Activated naive CD4-positive, alpha-beta T cell treated with anti-CD3 and anti-CD28 coated beads, Interleukin-2, amount 50 U/mL, for 72 hours (primary cell): ENCODE results near the gene TAS2R30. TPM values are rescaled to one million over a fixed set of nuclear protein-coding genes. Genes with fewer than 3 reads are reported as not detected.

Experiments
- ATAC-seq, 2 donors: fragments of 150-1000 bp; cut with Tn5 transposase; 2 replicates each; pipeline ENCODE4 v1.10.0; 2021; ENCODE audit warnings: mild to moderate bottlenecking in 2 of 2, moderate library complexity in 2 of 2
- DNase-seq, 2 donors: peaks; one replicate each; pipeline ENCODE4 v3.0.0; 2021 to 2022; ENCODE audit warnings: low spot score in 2 of 2
- H3K27ac Mint-ChIP-seq, 2 donors: one replicate each; pipeline ENCODE4 v1.8.0; 2022; ENCODE audit warnings: mild to moderate bottlenecking in 2 of 2, mixed read lengths in 2 of 2
- H3K36me3 Mint-ChIP-seq, 2 donors: one replicate each; pipeline ENCODE4 v1.8.0; 2022; ENCODE audit warnings: mixed read lengths in 2 of 2
- H3K9me3 Mint-ChIP-seq, 2 donors: one replicate each; pipeline ENCODE4 v1.8.0; 2022; ENCODE audit warnings: mixed read lengths in 2 of 2
- total RNA-seq, 2 donors: library from RNA; stranded (reverse); gene quantifications; one replicate each; pipeline ENCODE4 v1.2.3, GENCODE V29; 2022

Gene TAS2R30, protein sequence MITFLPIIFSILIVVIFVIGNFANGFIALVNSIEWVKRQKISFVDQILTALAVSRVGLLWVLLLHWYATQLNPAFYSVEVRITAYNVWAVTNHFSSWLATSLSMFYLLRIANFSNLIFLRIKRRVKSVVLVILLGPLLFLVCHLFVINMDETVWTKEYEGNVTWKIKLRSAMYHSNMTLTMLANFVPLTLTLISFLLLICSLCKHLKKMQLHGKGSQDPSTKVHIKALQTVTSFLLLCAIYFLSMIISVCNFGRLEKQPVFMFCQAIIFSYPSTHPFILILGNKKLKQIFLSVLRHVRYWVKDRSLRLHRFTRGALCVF
- total RNA-seq, result 1 to 10 TPM; 2.9 to 3.9 TPM

DNA sequence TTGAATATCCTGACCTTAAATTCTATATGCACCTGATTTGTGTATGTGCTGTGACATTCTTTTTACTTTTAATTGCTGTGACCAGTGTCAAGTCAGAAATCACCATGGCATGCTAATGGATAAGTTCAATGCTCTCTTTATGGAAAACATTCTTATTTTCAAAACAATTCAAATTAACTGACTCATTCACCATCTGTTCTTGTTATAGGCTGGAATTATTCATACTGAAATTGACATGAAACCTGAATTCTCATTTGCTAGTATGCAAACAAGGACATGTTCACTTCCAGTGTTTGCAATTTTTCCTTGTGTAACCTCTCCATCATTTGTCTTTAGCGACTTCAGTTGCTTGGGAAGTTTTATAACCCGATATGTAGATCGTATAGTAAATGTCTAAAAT, at the start of gene TAS2R30:
Gene TAS2R30, minus strand, starts transcription at position 340 of the 400 bp plus-strand sequence. CDS start 400 bp downstream, outside the sequence.
- Mint-ChIP-seq H3K9me3 (peaks cover 0 to 5% of the 10 kb centered on the region in 2 donors), H3K27ac (peak within 1 kb of the TSS in 1 of 2 donors; percentile 29), H3K36me3 (peaks cover 11 to 14% of the 10 kb centered on the region in 2 donors)
- DNase-seq (no peak), ATAC-seq (peak in 1 of 2 donors; percentile 55)

DNA sequence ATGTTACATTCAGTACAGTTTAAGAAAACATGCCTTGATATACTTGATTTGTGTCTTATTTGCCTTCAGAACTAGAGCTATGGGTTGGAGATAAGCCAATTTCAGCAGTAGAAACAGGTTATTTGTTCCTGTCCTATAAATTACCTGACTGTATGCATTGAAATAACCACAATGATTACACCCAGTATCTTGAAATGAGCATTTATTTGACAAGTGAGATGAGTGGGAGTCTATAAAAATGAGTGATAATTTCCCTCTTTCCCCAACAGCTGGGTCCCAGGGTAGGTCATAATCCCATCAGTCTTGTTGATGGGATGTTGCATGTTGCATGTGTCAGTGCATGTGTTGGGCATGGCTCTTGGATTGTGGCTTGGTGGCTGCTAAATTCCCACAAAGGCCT, 48.6 kb upstream of the TAS2R30 start:
- ATAC-seq (peak in 1 of 2 donors; percentile 90), DNase-seq (no peak)
- H3K36me3 Mint-ChIP-seq, result no peaks in the 10 kb centered on the region
- H3K27ac Mint-ChIP-seq, result no peak overlapping the region
- no peaks in the 10 kb centered on the region for H3K9me3 Mint-ChIP-seq

DNA sequence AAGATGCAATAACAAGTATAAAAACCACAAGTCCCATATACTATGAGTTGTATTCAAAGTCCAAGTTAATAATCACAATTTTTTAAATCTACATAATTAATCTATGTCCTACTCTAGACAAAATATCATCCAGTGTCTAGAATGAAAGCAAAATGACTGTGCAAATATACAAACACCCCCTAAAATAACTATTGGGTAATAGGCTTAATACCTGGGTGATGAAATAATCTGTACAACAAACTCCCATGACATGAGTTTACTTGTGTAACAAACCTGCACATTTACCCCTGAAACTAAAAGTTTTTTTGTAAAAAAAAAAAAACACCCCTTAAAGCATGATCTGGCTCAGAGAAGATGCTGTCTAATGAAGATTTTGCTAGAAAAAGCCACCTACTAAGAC, 48.1 kb upstream of the TAS2R30 start:
- no peak for DNase-seq
- no peak for ATAC-seq
- Mint-ChIP-seq H3K36me3 (no peaks in the 10 kb centered on the region), H3K9me3 (no peaks in the 10 kb centered on the region), H3K27ac (no peak overlapping the region)

DNA sequence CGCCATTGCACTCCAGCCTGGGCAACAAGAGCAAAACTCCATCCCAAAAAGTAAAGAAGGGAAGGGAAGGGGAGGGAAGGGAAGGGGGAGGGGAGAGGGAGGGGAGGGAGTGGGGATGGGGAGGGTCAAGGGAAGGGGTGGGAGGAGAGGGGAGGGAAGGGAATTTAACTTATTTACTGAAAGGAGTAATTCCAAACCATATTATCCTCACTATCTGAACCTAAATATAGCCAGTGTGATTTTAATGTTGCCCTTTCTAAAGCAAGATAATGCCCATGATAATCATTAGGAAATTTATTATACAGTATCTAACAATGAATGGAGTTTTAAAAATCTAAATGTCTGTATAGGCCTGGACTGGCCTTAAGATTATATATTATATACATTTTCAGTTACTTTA, 43.8 kb upstream of the TAS2R30 start:
- DNase-seq (no peak), ATAC-seq (no peak)
- Mint-ChIP-seq H3K9me3 (no peaks in the 10 kb centered on the region), H3K27ac (no peak overlapping the region), H3K36me3 (peaks cover 3 to 13% of the 10 kb centered on the region in 2 donors)

DNA sequence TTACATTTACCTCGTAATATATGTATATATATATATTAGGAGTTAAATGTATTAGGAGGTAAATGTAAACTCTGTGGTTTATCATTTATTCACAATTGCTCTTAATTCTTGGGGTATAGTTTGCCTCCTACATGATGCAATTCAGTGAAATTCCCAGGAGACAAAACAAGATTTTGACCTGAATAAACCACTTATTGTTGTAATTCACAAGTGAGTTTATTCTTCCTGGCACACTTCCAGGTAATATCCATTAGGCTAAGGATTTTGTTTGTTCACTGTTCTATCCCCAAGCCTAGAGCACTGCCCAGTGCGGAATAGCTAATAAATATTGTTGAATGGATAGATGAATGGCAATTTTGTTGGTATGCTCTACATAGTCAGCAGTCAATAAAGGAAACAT, 39.6 kb upstream of the TAS2R30 start:
- DNase-seq (no peak), ATAC-seq (no peak)
- H3K27ac Mint-ChIP-seq, result no peak overlapping the region
- H3K9me3 Mint-ChIP-seq, result no peaks in the 10 kb centered on the region
- peaks cover 41 to 42% of the 10 kb centered on the region in 2 donors for H3K36me3 Mint-ChIP-seq

DNA sequence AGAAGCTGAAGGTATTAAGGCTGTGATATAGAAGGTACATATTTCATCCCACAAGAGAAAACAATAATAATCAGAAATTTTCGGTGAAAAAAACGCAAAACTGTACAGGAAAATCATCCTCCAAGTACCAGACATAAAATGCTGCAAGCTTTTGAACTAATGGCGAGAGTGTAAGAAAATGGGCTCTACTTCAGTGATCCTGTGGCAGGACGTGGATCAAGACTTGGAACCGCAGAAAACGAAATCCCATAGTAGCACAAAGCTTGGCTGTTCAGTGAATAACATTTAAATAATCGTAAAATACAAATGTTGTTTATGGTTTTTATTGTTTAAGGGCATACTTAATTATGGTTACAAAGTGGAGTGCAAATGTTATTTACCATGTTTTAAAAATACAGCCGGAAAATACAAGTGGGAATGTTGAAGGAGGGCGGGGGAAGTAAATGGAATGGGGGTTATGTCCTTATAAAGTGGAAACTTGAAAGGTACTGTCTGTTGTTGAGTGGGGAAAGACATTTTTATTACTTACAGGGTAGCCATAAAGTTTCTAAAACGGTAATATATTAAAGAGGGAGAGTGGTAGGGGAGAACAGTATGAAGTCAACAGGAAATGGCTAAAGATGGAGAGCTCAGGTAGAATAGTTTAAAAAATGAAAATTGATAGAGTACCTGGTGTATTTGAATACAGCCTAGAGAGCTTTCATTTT, 37.7 kb upstream of the TAS2R30 start:
- Mint-ChIP-seq H3K9me3 (no peaks in the 10 kb centered on the region), H3K27ac (peak overlapping the region; percentile 98 to 99), H3K36me3 (peaks cover 50 to 58% of the 10 kb centered on the region in 2 donors)
- ATAC-seq, result no peak
- no peak for DNase-seq

DNA sequence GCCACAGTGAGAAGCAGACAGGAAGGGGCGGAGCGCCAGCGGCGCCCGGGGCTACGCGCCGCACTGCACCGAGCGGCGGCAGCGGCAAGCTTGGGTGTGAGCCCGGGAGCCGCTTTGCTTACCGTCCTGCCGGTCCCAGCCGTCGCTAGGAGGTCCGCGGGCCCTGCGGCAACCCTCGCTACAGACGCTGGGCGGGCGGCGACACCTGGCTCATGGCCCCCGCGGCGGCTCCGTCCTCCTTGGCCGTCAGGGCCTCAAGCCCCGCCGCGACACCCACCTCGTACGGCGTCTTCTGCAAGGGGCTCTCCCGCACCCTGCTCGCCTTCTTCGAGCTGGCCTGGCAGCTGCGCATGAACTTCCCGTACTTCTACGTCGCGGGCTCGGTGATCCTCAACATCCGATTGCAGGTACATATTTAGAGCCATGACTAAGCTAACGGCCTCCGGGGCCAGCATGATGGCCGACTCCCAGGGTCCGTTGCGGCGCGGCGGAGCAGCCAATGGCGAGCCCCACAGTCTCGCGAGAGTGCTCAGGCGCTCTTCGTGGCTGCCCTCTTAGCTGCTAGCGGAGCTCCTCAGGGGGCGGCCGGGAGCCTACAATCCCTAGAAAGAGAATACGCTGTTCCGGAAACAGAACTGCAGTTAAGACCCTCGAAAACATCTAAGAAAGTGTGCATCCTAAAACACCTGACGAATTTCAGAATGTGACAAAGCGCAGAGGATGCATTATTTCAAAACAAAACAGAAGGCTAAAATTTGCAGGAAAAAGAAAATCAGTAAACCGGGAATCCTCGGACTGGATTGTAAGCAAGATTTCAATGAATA, 36.9 kb upstream of the TAS2R30 start, which contains the start of gene SMIM10L1:
Gene SMIM10L1, plus strand, starts transcription at position 50 of the 824 bp plus-strand sequence. Its CDS starts 163 bp downstream, at position 213.
- H3K27ac Mint-ChIP-seq, result peak within 1 kb of the TSS; percentile 98 to 99
- DNase-seq (peak; percentile 86 to 92), ATAC-seq (peak; percentile 97 to 98)
- H3K9me3 Mint-ChIP-seq, result no peaks in the 10 kb centered on the region
- H3K36me3 Mint-ChIP-seq, result peaks cover 48 to 63% of the 10 kb centered on the region in 2 donors

DNA sequence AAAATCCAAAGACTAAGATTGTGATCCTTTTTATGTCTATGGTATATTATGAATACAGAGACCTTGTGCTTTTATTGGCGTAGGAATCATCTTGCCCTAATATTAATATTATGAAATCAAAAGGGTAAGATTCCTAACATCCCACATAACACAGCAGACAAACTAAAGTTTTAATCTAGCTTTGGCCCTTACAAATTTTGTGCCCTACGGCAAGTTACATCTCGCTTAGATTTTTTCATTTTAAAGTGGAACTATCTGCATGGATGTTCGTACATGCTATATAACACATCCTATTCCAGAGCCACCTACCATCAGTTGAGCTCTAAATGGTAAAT, 36.3 kb upstream of the TAS2R30 start:
- no peak for DNase-seq
- ATAC-seq, result no peak
- peaks cover 43 to 68% of the 10 kb centered on the region in 2 donors for H3K36me3 Mint-ChIP-seq
- peak overlapping the region; percentile 93 to 99 for H3K27ac Mint-ChIP-seq
- no peaks in the 10 kb centered on the region for H3K9me3 Mint-ChIP-seq

DNA sequence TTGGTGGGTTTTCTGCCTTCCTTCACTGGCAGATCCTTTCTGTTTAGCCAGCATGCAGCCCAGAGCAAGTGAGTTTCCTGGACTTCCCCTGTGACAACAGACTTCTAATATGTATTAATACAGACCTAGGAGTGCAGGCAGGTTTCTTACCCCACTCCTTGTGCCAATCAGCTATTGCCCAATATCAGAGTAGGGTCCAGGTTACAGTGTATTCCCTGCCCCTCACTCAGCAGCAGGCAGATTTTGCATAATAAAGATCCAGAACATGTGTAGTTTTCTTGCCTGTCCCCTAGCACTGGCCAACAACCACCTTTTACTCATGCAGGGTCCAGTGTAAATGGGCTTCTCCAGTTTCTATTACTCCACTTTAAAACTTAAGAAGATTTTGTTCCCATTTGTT, 31.9 kb upstream of the TAS2R30 start:
- no peak for ATAC-seq
- Mint-ChIP-seq H3K27ac (no peak overlapping the region), H3K36me3 (peaks cover 30 to 69% of the 10 kb centered on the region in 2 donors), H3K9me3 (no peaks in the 10 kb centered on the region)
- DNase-seq, result no peak

DNA sequence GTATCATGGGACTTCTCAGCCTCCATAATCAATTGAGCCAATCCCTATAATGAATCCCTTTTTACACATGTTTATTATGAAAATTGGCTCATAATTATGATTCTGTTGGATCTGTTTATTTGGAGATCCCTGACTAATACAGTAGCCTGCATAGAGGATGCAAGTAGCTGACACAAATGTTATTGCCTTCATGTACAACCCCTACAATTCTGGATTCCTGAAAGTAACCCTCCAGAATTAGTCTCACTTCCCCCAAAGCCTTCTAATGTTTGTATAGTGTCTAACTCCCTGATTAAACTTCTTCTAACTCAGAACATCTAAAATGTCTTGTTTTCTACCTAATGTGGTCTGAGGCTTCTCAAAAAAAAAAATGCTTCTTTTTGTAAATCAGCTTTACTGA, 29.9 kb upstream of the TAS2R30 start:
- ATAC-seq, result no peak
- Mint-ChIP-seq H3K36me3 (peaks cover 26 to 67% of the 10 kb centered on the region in 2 donors), H3K27ac (no peak overlapping the region), H3K9me3 (no peaks in the 10 kb centered on the region)
- no peak for DNase-seq

DNA sequence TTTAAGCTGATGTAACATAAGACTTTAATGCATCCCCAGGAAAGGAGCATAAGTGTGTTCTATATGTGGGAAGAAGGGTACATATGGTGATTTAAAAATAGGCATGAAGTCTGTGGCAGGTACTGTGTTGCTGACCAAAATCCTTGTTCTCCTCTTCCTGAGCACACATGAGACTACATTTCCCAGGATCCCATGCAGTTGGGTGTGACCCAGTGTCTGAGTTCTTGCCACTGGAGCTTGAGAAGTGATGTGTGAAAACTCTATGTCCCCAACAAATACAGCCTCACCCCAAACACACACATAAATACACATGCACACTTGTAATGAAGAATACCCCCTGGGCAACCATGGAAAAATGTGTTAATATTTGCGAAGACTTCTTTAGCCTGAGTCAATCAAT, 28.1 kb upstream of the TAS2R30 start:
- H3K27ac Mint-ChIP-seq, result no peak overlapping the region
- ATAC-seq (no peak), DNase-seq (no peak)
- no peaks in the 10 kb centered on the region for H3K9me3 Mint-ChIP-seq
- H3K36me3 Mint-ChIP-seq, result peaks cover 14 to 59% of the 10 kb centered on the region in 2 donors

DNA sequence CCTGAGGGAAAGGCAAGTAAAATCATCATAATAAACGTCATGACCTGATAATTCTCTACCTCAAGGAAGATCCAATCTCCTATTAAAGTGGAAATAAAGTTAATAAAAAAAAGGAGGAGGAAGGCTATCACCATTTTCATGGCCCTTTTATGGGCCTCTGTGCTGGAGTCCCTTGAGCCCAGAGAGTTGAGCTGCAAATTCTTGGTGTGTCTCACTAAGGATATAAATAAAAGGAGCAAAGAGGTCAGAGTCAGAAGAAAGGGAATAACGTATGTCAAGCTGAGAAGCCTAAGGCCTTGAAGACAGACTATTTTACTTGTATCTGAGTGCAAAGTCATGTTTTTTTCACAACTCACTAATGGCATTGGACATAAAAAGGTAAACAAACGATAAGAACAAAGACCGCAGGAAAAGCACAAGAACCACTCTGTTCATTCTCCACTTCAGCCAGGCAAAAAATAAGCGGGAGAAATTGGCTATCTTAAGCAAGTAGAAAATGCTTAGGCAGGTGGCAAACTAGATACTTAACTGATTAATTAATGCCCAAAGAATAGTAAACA, 24.5 kb upstream of the TAS2R30 start:
- peaks cover 0 to 9% of the 10 kb centered on the region in 2 donors for H3K9me3 Mint-ChIP-seq
- peaks cover 20 to 50% of the 10 kb centered on the region in 2 donors for H3K36me3 Mint-ChIP-seq
- no peak for DNase-seq

DNA sequence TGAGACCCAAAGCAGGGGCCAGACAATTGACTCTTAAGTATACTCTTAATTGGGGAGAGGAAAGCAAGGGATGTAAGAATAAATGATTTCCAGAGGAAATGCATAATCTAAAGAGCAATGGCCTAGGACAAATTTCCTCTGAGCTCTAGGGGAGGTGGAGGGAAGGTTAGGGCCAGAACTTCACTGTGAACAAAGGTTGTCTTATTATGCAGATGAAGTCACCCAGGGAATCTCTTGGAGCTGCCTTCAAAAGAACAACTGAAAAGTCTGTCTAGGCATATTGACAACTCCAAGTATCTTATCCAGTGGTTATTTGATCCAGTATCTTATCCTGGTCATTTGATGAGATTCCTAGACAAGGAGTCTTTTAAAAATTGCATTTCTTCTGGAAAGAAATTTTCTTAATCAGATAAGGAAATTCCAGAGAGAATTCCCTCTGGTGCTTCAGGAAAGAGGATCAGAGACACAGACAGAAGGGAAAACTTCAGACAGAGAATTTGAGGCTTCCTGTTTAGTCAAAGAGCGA, 20.0 kb upstream of the TAS2R30 start:
- H3K36me3 Mint-ChIP-seq, result peaks cover 20 to 35% of the 10 kb centered on the region in 2 donors
- DNase-seq (no peak), ATAC-seq (no peak)
- H3K27ac Mint-ChIP-seq, result no peak overlapping the region
- peaks cover 0 to 14% of the 10 kb centered on the region in 2 donors for H3K9me3 Mint-ChIP-seq

More for the DNA sequence above, 24.5 kb upstream of the TAS2R30 start:
- ATAC-seq, result no peak
- no peak overlapping the region for H3K27ac Mint-ChIP-seq

DNA sequence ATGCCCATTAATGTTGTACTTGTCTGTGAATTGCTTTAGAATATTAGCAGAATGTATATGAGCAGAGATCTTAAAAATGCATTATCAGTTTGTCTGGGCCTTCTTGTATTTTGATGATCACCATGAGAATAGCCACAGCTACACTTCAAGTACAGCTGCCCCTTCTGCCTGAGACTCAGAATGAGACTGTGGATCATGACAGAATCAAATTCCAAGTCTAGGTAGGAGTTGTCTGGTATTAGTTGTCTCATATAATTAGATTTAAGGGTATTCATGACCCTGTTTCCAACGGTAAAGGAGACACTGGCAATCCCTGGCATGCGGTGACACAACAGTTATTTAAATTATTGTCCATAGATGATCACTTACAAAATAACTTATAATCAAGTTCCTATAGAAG, 18.3 kb upstream of the TAS2R30 start:
- peaks cover 20 to 30% of the 10 kb centered on the region in 2 donors for H3K36me3 Mint-ChIP-seq
- peaks cover 0 to 14% of the 10 kb centered on the region in 2 donors for H3K9me3 Mint-ChIP-seq
- DNase-seq (no peak), ATAC-seq (no peak)
- no peak overlapping the region for H3K27ac Mint-ChIP-seq

DNA sequence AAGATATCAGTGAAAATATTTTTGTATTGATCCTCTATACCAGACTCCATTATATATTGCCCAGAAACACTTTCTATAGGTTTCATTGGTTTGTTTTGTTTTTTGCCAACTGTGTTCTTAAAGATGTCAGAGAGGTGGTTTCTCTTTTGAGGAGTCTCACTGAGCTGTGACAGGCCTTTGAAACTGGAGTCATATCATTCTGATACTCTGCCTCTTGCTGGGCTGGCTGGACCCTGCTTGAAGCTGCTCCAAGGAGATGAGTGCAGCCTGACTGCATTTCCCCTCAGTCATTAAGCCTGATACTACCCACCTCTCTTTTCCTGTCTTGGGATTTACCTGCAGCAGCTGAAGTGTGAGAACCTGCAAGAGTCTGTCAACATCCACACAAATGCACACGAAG, 16.4 kb upstream of the TAS2R30 start:
- DNase-seq, result no peak
- no peak for ATAC-seq
- Mint-ChIP-seq H3K27ac (no peak overlapping the region), H3K9me3 (peaks cover 0 to 7% of the 10 kb centered on the region in 2 donors), H3K36me3 (peaks cover 13 to 16% of the 10 kb centered on the region in 2 donors)

DNA sequence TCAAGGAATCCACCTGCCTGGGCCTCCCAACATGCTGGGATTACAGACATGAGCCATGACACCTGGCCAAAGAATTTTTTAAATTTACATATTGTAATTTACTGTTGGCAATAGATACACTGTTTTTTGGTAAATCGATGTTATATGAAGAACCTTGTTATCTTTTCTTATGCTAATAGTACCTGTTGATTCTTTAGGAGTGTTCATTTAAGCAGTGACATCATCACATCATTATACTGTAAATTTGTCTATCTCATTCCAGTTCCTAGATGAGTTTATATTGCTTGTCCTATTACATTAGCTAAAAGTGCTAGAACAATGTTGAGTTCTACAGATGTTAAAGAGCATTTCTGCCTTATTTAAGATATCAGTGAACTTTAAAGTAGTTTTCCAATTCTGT, 13.0 kb upstream of the TAS2R30 start:
- H3K9me3 Mint-ChIP-seq, result peaks cover 0 to 22% of the 10 kb centered on the region in 2 donors
- no peak overlapping the region for H3K27ac Mint-ChIP-seq
- no peak for DNase-seq
- H3K36me3 Mint-ChIP-seq, result peaks cover 13 to 43% of the 10 kb centered on the region in 2 donors
- ATAC-seq, result no peak
